SK-N-MC (cell line): ENCODE measurements around the gene CUX1.

Experiments
- DNase-seq: peaks from one replicate; pipeline ENCODE4 v3.0.0-alpha.2; 2011; ENCODE audit warnings: low read depth, low spot score
- H3K27ac ChIP-seq: fragments of 200-600 bp; sonication (generic); 2 replicates; pipeline ENCODE4 v1.5.1; 2016; ENCODE audit warnings: mixed run types
- H3K36me3 ChIP-seq: fragments of 200-600 bp; sonication (generic); 2 replicates; pipeline ENCODE4 v1.6.1; 2017; ENCODE audit warnings: antibody characterized with exemption, low read length, mixed read lengths; ENCODE audit not compliant: insufficient read depth
- H3K4me3 ChIP-seq: fragments of 200-600 bp; sonication (generic); 2 replicates; pipeline ENCODE4 v1.5.1; 2016
- H3K9ac ChIP-seq: fragments of 200-600 bp; sonication (generic); 2 replicates; pipeline ENCODE4 v1.8.0; 2017; ENCODE audit warnings: mixed run types, mixed read lengths; ENCODE audit not compliant: insufficient read length
- H3K9me3 ChIP-seq: fragments of 200-600 bp; sonication (generic); 2 replicates; pipeline ENCODE4 v1.6.1; 2017; ENCODE audit warnings: low read depth, mild to moderate bottlenecking, antibody characterized with exemption, low read length, moderate library complexity, mixed read lengths
- EZH2 ChIP-seq: fragments of 200-600 bp; sonication (generic); IDR thresholded peaks from one replicate; pipeline ENCODE4 v1.6.1; 2017; ENCODE audit warnings: antibody characterized with exemption
- FOXP2 ChIP-seq: optimal IDR thresholded peaks from 2 replicates; pipeline ENCODE3; 2011; ENCODE audit warnings: mild to moderate bottlenecking, moderate library complexity; ENCODE audit not compliant: insufficient read depth; ENCODE audit errors: extremely low read length, control extremely low read depth
- POLR2AphosphoS5 ChIP-seq: IDR thresholded peaks from 2 replicates; pipeline ENCODE4 v1.6.1; 2012; ENCODE audit warnings: mild to moderate bottlenecking, low read depth, low read length, borderline replicate concordance

CUX1 gene

GRCh38 chr7:102191556-102192379 lies 374.3 kb downstream of the CUX1 start:
- no peak for DNase-seq
- H3K4me3 ChIP-seq, result no peak overlapping the region
- H3K9me3 ChIP-seq, result no peaks in the 10 kb centered on the region
- peaks cover 4% of the 10 kb centered on the region; the same call in 1 of the 2 replicates for H3K36me3 ChIP-seq
- H3K27ac ChIP-seq, result no peak overlapping the region
- TF ChIP-seq EZH2, result no peak
- no peak overlapping the region for H3K9ac ChIP-seq

DNA sequence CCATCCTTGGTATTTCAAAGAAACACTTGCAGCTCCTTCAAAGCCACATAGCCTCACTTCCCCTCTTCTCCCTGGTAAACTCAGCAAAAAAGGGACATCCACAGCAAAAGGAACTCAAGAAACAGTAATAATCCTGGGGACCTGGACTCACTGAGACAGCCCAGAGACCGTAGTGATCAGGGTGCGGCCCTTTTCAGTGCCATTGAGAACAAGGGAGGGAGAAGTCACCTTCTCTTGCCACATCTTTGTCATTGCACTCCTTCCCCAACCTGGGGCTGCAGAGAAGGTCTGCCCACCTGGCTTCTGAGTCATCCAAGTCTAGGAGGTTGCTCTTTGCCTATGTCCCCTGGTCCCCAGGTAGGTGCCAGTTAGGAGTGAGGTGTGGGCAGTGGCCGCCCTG lies 375.4 kb downstream of the CUX1 start:
- H3K27ac ChIP-seq, result no peak overlapping the region
- peaks cover 7% of the 10 kb centered on the region; the same call in 1 of the 2 replicates for H3K36me3 ChIP-seq
- TF ChIP-seq POLR2AphosphoS5 (no peak), FOXP2 (no peak), EZH2 (no peak)
- no peak overlapping the region for H3K9ac ChIP-seq
- no peak for DNase-seq
- no peaks in the 10 kb centered on the region for H3K9me3 ChIP-seq
- H3K4me3 ChIP-seq, result no peak overlapping the region

GRCh38 chr7:102193806-102194205 lies 376.4 kb downstream of the CUX1 start:
- TF ChIP-seq EZH2 (no peak), POLR2AphosphoS5 (no peak), FOXP2 (no peak)
- H3K27ac ChIP-seq, result no peak overlapping the region
- H3K9ac ChIP-seq, result no peak overlapping the region
- H3K9me3 ChIP-seq, result no peaks in the 10 kb centered on the region
- peaks cover 7% of the 10 kb centered on the region; the same call in 1 of the 2 replicates for H3K36me3 ChIP-seq
- no peak for DNase-seq
- no peak overlapping the region for H3K4me3 ChIP-seq

DNA sequence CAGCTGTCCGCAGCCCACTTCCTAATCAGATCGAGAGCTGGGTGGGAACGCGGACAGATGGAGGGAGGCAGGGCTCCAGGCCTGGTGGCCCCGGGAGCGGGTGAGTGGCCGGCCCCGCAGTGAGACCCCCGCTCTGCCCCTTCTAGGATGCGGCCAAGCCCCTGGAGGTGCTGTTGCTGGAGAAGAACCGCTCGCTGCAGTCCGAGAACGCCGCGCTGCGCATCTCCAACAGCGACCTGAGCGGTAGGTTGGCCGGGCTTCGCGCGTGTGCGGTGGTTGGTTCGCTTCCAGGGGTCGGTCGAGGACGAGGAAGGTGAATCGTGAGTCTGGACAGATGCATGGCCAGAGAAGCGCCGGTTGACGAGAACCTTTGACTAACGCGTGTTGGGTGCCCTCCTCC lies 377.9 kb downstream of the CUX1 start:
- no peak for TF ChIP-seq EZH2
- TF ChIP-seq POLR2AphosphoS5, result no peak
- TF ChIP-seq FOXP2, result no peak
- no peak for DNase-seq
- Histone ChIP-seq H3K9me3 (no peaks in the 10 kb centered on the region), H3K9ac (no peak overlapping the region), H3K27ac (no peak overlapping the region), H3K36me3 (peaks cover 7% of the 10 kb centered on the region; the same call in 1 of the 2 replicates), H3K4me3 (no peak overlapping the region)

DNA sequence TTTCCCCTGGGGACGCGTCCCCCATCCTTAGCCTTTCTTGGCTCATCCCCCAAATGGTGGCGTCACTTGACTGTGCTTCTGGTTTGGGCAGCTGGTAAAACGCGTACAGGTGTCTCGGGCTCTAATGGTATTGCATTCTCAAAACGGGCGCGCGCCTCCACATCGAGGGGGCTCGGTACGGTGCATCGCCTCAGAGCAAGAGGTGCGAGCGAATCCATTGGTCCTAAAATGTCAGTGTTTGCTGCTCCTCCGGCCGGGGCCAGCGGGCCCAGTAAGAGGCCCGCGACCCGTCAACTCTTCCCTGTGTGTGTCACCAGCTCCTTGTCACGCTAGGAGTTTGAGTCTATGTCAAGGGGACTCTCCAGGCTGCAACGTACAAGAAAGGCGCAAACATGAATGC lies 378.6 kb downstream of the CUX1 start:
- Histone ChIP-seq H3K9me3 (no peaks in the 10 kb centered on the region), H3K4me3 (no peak overlapping the region), H3K9ac (no peak overlapping the region), H3K36me3 (peaks cover 7% of the 10 kb centered on the region; the same call in 1 of the 2 replicates), H3K27ac (no peak overlapping the region)
- TF ChIP-seq FOXP2 (no peak), EZH2 (no peak), POLR2AphosphoS5 (no peak)
- DNase-seq, result no peak

GRCh38 chr7:102197161-102197560 lies 379.7 kb downstream of the CUX1 start:
- Histone ChIP-seq H3K9me3 (no peaks in the 10 kb centered on the region), H3K27ac (no peak overlapping the region), H3K4me3 (no peak overlapping the region), H3K36me3 (peaks cover 7% of the 10 kb centered on the region; the same call in 1 of the 2 replicates), H3K9ac (no peak overlapping the region)
- TF ChIP-seq POLR2AphosphoS5 (no peak), FOXP2 (no peak), EZH2 (no peak)
- no peak for DNase-seq

GRCh38 chr7:102197599-102197998 lies 380.2 kb downstream of the CUX1 start:
- no peak for DNase-seq
- peaks cover 7% of the 10 kb centered on the region; the same call in 1 of the 2 replicates for H3K36me3 ChIP-seq
- no peak overlapping the region for H3K27ac ChIP-seq
- no peaks in the 10 kb centered on the region for H3K9me3 ChIP-seq
- H3K9ac ChIP-seq, result no peak overlapping the region
- H3K4me3 ChIP-seq, result no peak overlapping the region
- TF ChIP-seq FOXP2 (no peak), EZH2 (no peak), POLR2AphosphoS5 (no peak)

DNA sequence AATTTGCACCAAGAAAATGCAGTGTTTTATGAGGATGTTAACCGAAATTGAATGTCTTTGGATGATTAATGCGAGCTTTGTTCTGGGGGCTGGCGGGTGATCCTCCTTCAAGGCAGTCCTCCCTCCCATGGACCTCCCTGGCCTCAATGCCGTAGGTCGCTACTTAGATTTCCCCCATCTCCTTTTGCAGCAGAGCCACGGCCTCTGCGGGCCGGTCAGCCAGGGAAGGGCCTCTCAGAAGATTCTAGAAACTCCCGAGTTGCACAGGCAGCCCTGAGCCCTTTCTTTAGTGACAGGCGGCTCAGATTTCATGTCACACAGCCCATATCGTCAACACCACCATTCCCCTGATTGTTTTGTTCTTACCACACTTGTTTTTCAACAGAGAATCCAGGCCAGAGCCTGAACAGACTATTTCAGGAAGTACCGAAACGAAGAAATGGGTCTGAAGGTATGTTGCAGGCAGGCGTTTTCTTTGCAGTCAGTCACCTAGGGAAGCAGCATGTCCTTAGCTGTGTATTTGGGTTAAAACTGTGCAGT lies 381.1 kb downstream of the CUX1 start:
- TF ChIP-seq EZH2, result no peak
- no peak for TF ChIP-seq FOXP2
- TF ChIP-seq POLR2AphosphoS5, result no peak
- DNase-seq, result no peak
- peaks cover 7% of the 10 kb centered on the region; the same call in 1 of the 2 replicates for H3K36me3 ChIP-seq
- H3K9me3 ChIP-seq, result no peaks in the 10 kb centered on the region
- H3K9ac ChIP-seq, result no peak overlapping the region
- no peak overlapping the region for H3K4me3 ChIP-seq
- no peak overlapping the region for H3K27ac ChIP-seq

DNA sequence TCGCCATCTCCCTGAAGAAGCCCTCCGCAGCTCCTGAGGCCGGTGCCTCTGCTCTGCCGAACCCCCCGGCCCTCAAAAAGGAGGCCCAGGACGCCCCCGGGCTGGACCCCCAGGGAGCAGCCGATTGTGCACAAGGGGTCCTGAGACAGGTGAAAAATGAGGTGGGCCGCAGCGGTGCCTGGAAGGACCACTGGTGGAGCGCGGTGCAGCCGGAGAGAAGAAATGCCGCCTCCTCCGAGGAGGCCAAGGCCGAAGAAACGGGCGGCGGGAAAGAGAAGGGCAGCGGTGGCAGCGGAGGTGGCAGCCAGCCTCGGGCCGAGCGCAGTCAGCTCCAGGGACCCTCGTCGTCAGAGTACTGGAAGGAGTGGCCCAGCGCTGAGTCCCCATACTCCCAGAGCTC lies 384.1 kb downstream of the CUX1 start:
- Histone ChIP-seq H3K9me3 (no peaks in the 10 kb centered on the region), H3K36me3 (peaks cover 3% of the 10 kb centered on the region; the same call in 1 of the 2 replicates), H3K9ac (no peak overlapping the region), H3K27ac (no peak overlapping the region), H3K4me3 (no peak overlapping the region)
- TF ChIP-seq FOXP2 (no peak), POLR2AphosphoS5 (no peak), EZH2 (no peak)
- no peak for DNase-seq
